GM10266 (cell line): ENCODE measurements around the gene CTRL.

Experiments used
- DNase-seq: peaks from one replicate; pipeline ENCODE4 v3.0.0; 2012; ENCODE audit errors: extremely low spot score
- CTCF ChIP-seq: IDR thresholded peaks from 2 replicates; pipeline ENCODE4 v1.5.1; 2012; ENCODE audit warnings: mild to moderate bottlenecking, low read depth; ENCODE audit not compliant: control insufficient read depth, insufficient read depth; ENCODE audit errors: missing control alignments

CTRL gene

GRCh38 chr16:67959536-67960329, 28.1 kb upstream of the CTRL start:
- no peak for DNase-seq
- TF ChIP-seq CTCF: no peak

- no peak for DNase-seq
- TF ChIP-seq CTCF: no peak
These were observed 26.0 kb upstream of the CTRL start for GRCh38 chr16:67957622-67958021.

GRCh38 chr16:67954421-67955196, 22.9 kb upstream of the CTRL start:
- DNase-seq: no peak
- TF ChIP-seq CTCF: no peak

- DNase-seq: no peak
- no peak for TF ChIP-seq CTCF
These were observed 22.1 kb upstream of the CTRL start for GRCh38 chr16:67953641-67954375.

GRCh38 chr16:67951485-67951884, 19.8 kb upstream of the CTRL start:
- no peak for TF ChIP-seq CTCF
- DNase-seq: no peak

GRCh38 chr16:67950335-67950843, 18.7 kb upstream of the CTRL start:
- no peak for TF ChIP-seq CTCF
- no peak for DNase-seq
